H9 (cell line): ENCODE measurements around the gene SRM. TPM values are rescaled to one million over a fixed set of nuclear protein-coding genes. Genes with fewer than 3 reads are reported as not detected.
A peak's percentile ranks its signal among the peaks of the same experiment; 100 is the strongest.

ENCODE experiments used
- DNase-seq: peaks from one replicate; pipeline ENCODE4 v3.0.0-alpha.2; 2017
- H2AFZ ChIP-seq: one replicate; pipeline ENCODE4 v1.6.1; 2013; ENCODE audit warnings: mild to moderate bottlenecking, low read length, control low read depth, moderate library complexity
- H2AK5ac ChIP-seq: 2 replicates; pipeline ENCODE4 v1.6.1; 2013; ENCODE audit warnings: low read length, control low read depth, mixed read lengths; ENCODE audit not compliant: insufficient read length
- H2BK120ac ChIP-seq: one replicate; pipeline ENCODE4 v1.6.1; 2013; ENCODE audit warnings: low read depth, mild to moderate bottlenecking, low read length, control low read depth, inconsistent platforms; ENCODE audit not compliant: poor library complexity, severe bottlenecking
- H2BK12ac ChIP-seq: 2 replicates; pipeline ENCODE4 v1.6.1; 2013; ENCODE audit warnings: low read length, control low read depth, mixed read lengths, low read depth; ENCODE audit not compliant: insufficient read length
- H2BK15ac ChIP-seq: 2 replicates; pipeline ENCODE4 v1.6.1; 2013; ENCODE audit warnings: low read depth, low read length, control low read depth
- H2BK20ac ChIP-seq: one replicate; pipeline ENCODE4 v1.6.1; 2013; ENCODE audit warnings: low read depth, mild to moderate bottlenecking, low read length, control low read depth, inconsistent platforms; ENCODE audit not compliant: poor library complexity, severe bottlenecking
- H2BK5ac ChIP-seq: 2 replicates; pipeline ENCODE4 v1.6.1; 2013; ENCODE audit warnings: low read length, control low read depth, mixed read lengths; ENCODE audit not compliant: insufficient read length
- H3K14ac ChIP-seq: 2 replicates; pipeline ENCODE4 v1.6.1; 2013; ENCODE audit warnings: low read length, control low read depth; ENCODE audit not compliant: insufficient read depth
- H3K18ac ChIP-seq: 2 replicates; pipeline ENCODE4 v1.6.1; 2013; ENCODE audit warnings: low read depth, mild to moderate bottlenecking, mixed read lengths, low read length, control low read depth; ENCODE audit not compliant: insufficient read length
- H3K23ac ChIP-seq: 2 replicates; pipeline ENCODE4 v1.6.1; 2013; ENCODE audit warnings: low read length, control low read depth, mixed read lengths, low read depth; ENCODE audit not compliant: insufficient read length
- H3K23me2 ChIP-seq: 2 replicates; pipeline ENCODE4 v1.6.1; 2013; ENCODE audit warnings: low read depth, mild to moderate bottlenecking, mixed read lengths, low read length, control low read depth; ENCODE audit not compliant: insufficient read length, poor library complexity, severe bottlenecking
- H3K27ac ChIP-seq: 2 replicates; pipeline ENCODE4 v1.5.1; 2013; ENCODE audit warnings: low read length, control low read depth, mixed read lengths, low read depth; ENCODE audit not compliant: insufficient read length
- H3K27me3 ChIP-seq: 2 replicates; pipeline ENCODE4 v1.6.1; 2013; ENCODE audit warnings: low read length, control low read depth, inconsistent platforms; ENCODE audit not compliant: insufficient read depth
- H3K4ac ChIP-seq: 2 replicates; pipeline ENCODE4 v1.6.1; 2013; ENCODE audit warnings: low read depth, mild to moderate bottlenecking, control low read depth, inconsistent platforms, low read length, moderate library complexity
- H3K4me1 ChIP-seq: 2 replicates; pipeline ENCODE4 v1.6.1; 2013; ENCODE audit warnings: low read length, control low read depth, inconsistent platforms; ENCODE audit not compliant: insufficient read depth
- H3K4me2 ChIP-seq: 2 replicates; pipeline ENCODE4 v1.6.1; 2013; ENCODE audit warnings: low read length, control low read depth, mixed read lengths; ENCODE audit not compliant: insufficient read length, insufficient read depth
- H3K56ac ChIP-seq: 2 replicates; pipeline ENCODE4 v1.6.1; 2013; ENCODE audit warnings: low read depth, mild to moderate bottlenecking, mixed read lengths, low read length, control low read depth; ENCODE audit not compliant: insufficient read length
- H3K79me1 ChIP-seq: 2 replicates; pipeline ENCODE4 v1.6.1; 2013; ENCODE audit warnings: low read depth, mild to moderate bottlenecking, moderate library complexity, low read length, control low read depth, inconsistent platforms; ENCODE audit not compliant: insufficient read depth, poor library complexity, severe bottlenecking
- H3K79me2 ChIP-seq: 2 replicates; pipeline ENCODE4 v1.6.1; 2013; ENCODE audit warnings: low read length, control low read depth, inconsistent platforms; ENCODE audit not compliant: insufficient read depth
- H3K9ac ChIP-seq: 2 replicates; pipeline ENCODE4 v1.6.1; 2013; ENCODE audit warnings: low read length, control low read depth, mixed read lengths; ENCODE audit not compliant: insufficient read length; ENCODE audit errors: extremely low read depth
- H3K9me3 ChIP-seq: one replicate; pipeline ENCODE4 v1.6.1; 2013; ENCODE audit warnings: low read depth, low read length, inconsistent platforms; ENCODE audit not compliant: control insufficient read depth
- H3T11ph ChIP-seq: one replicate; pipeline ENCODE4 v1.6.1; 2013; ENCODE audit warnings: mild to moderate bottlenecking, low read length, control low read depth, inconsistent platforms
- H4K20me1 ChIP-seq: one replicate; pipeline ENCODE4 v1.6.1; 2013; ENCODE audit not compliant: control insufficient read depth, insufficient read length, insufficient read depth
- H4K5ac ChIP-seq: 2 replicates; pipeline ENCODE4 v1.6.1; 2013; ENCODE audit warnings: low read depth, mild to moderate bottlenecking, mixed read lengths, low read length, control low read depth; ENCODE audit not compliant: insufficient read length
- H4K8ac ChIP-seq: replicated peaks from 2 replicates; pipeline ENCODE4 v1.6.1; 2013; ENCODE audit warnings: low read length, control low read depth, mixed read lengths, low read depth; ENCODE audit not compliant: insufficient read length
- H4K91ac ChIP-seq: 2 replicates; pipeline ENCODE4 v1.6.1; 2013; ENCODE audit warnings: low read depth, mild to moderate bottlenecking, moderate library complexity, mixed read lengths, low read length, control low read depth; ENCODE audit not compliant: insufficient read length
- H3K27ac Mint-ChIP-seq, 3 experiments: 2 replicates in 2 of 3; 3 replicates in 1 of 3; pipeline ENCODE4 v1.8.0; 2020 to 2021; ENCODE audit warnings: mixed read lengths in 3 of 3, mild to moderate bottlenecking in 1 of 3, moderate library complexity in 1 of 3
- H3K27me3 Mint-ChIP-seq: 2 replicates; pipeline ENCODE4 v1.8.0; 2021; ENCODE audit warnings: low read depth, mild to moderate bottlenecking, moderate library complexity, mixed read lengths
- H3K36me3 Mint-ChIP-seq, 3 experiments: 2 replicates in 2 of 3; 3 replicates in 1 of 3; pipeline ENCODE4 v1.8.0; 2020 to 2021; ENCODE audit warnings: low read depth in 3 of 3, mixed read lengths in 3 of 3; ENCODE audit not compliant: insufficient read depth in 1 of 3
- H3K4me1 Mint-ChIP-seq, 2 experiments: 2 replicates each; pipeline ENCODE4 v1.8.0; 2020; ENCODE audit warnings: mixed read lengths in 2 of 2
- H3K4me3 Mint-ChIP-seq, 2 experiments: 2 replicates in 1 of 2; 3 replicates in 1 of 2; pipeline ENCODE4 v1.8.0; 2020 to 2021; ENCODE audit warnings: mild to moderate bottlenecking in 2 of 2, mixed read lengths in 2 of 2, moderate library complexity in 1 of 2
- H3K9me3 Mint-ChIP-seq, 2 experiments: 2 replicates in 1 of 2; 3 replicates in 1 of 2; pipeline ENCODE4 v1.8.0; 2020; ENCODE audit warnings: mild to moderate bottlenecking in 2 of 2, mixed read lengths in 2 of 2, moderate library complexity in 1 of 2
- WGBS: extraction: QIAGEN DNeasy Blood & Tissue Kit; methylation state at CpG from one replicate; pipeline ENCODE4 v1.1.7; 2013; ENCODE audit warnings: missing lambda C conversion rate, low lambda C conversion rate, mixed read lengths; ENCODE audit not compliant: insufficient read length; ENCODE audit errors: extremely low coverage; 5-methylcytosine and 5-hydroxymethylcytosine counted together
- total RNA-seq: library from RNA; stranded (reverse); gene quantifications from 2 replicates; pipeline ENCODE4 v1.2.1, GENCODE V29; 2021
- TF ChIP-seq, protein P1 (sequence below): fragments of 200-600 bp; sonication (generic); conservative IDR thresholded peaks from 3 replicates; pipeline ENCODE4 v1.8.0; 2021; ENCODE audit warnings: antibody characterized with exemption, mild to moderate bottlenecking

SRM gene
- total RNA-seq, 1 experiment from 2014 or later, result 196 TPM

GRCh38 chr1:11105586-11105985 lies 45.8 kb upstream of the SRM start:
- no peaks in the 10 kb centered on the region for H3K79me2 ChIP-seq
- no peaks in the 10 kb centered on the region for H3K4me1 ChIP-seq
- no peak overlapping the region for H4K8ac ChIP-seq
- H3K9me3 Mint-ChIP-seq, result no peaks in the 10 kb centered on the region
- no peak overlapping the region for H3K23ac ChIP-seq
- no peak overlapping the region for H2BK5ac ChIP-seq
- H3K9me3 ChIP-seq, result no peaks in the 10 kb centered on the region
- H3K14ac ChIP-seq, result no peak overlapping the region
- H3K27me3 Mint-ChIP-seq, result no peaks in the 10 kb centered on the region
- no peak overlapping the region for H4K5ac ChIP-seq
- no peak overlapping the region for H3K27ac ChIP-seq
- H3K79me1 ChIP-seq, result no peaks in the 10 kb centered on the region
- H4K20me1 ChIP-seq, result no peaks in the 10 kb centered on the region
- no peak overlapping the region for H2BK12ac ChIP-seq
- H3T11ph ChIP-seq, result no peak overlapping the region
- H3K27ac Mint-ChIP-seq, result peak overlapping the region in 1 of 3 experiments; percentile 7; a peak in 1 of 7 replicates
- TF ChIP-seq, protein P1, sequence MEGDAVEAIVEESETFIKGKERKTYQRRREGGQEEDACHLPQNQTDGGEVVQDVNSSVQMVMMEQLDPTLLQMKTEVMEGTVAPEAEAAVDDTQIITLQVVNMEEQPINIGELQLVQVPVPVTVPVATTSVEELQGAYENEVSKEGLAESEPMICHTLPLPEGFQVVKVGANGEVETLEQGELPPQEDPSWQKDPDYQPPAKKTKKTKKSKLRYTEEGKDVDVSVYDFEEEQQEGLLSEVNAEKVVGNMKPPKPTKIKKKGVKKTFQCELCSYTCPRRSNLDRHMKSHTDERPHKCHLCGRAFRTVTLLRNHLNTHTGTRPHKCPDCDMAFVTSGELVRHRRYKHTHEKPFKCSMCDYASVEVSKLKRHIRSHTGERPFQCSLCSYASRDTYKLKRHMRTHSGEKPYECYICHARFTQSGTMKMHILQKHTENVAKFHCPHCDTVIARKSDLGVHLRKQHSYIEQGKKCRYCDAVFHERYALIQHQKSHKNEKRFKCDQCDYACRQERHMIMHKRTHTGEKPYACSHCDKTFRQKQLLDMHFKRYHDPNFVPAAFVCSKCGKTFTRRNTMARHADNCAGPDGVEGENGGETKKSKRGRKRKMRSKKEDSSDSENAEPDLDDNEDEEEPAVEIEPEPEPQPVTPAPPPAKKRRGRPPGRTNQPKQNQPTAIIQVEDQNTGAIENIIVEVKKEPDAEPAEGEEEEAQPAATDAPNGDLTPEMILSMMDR, result no peak
- H3K4me3 Mint-ChIP-seq, result no peak overlapping the region
- no peak overlapping the region for H2AK5ac ChIP-seq
- no peak overlapping the region for H3K4ac ChIP-seq
- H2BK20ac ChIP-seq, result no peak overlapping the region
- H3K56ac ChIP-seq, result no peak overlapping the region
- WGBS, result no CpG with 5 or more reads among the region's 10 CpGs
- H2BK15ac ChIP-seq, result no peak overlapping the region
- H3K9ac ChIP-seq, result no peak overlapping the region
- H2BK120ac ChIP-seq, result no peak overlapping the region
- H3K36me3 Mint-ChIP-seq, result peaks cover 17 to 48% (median 41%) of the 10 kb centered on the region in 3 experiments; a peak in 5 of 7 replicates
- H3K27me3 ChIP-seq, result no peaks in the 10 kb centered on the region
- no peak overlapping the region for H4K91ac ChIP-seq
- DNase-seq, result no peak
- no peak overlapping the region for H2AFZ ChIP-seq
- H3K18ac ChIP-seq, result no peak overlapping the region
- H3K4me1 Mint-ChIP-seq, result no peaks in the 10 kb centered on the region
- no peaks in the 10 kb centered on the region for H3K23me2 ChIP-seq
- H3K4me2 ChIP-seq, result no peak overlapping the region
